GM18873 (cell line): ENCODE data around the gene GON4L.
"Not testable (repeated sequence)": the region's sequence is repeated elsewhere in the genome, so short reads cannot be mapped to it uniquely, and the experiment has no call there.

ENCODE experiments used
- ATAC-seq: cut with Tn5 transposase; IDR thresholded peaks from one replicate; pipeline ENCODE4 v1.9.1; 2021; ENCODE audit warnings: mild to moderate bottlenecking, moderate library complexity, moderate number of reproducible peaks; ENCODE audit not compliant: unreplicated experiment, low FRiP score

Gene GON4L

GRCh38 chr1:155831279-155831976 is 25.6 kb downstream of the GON4L start:
- ATAC-seq, result no peak

GRCh38 chr1:155827450-155827849 is 29.6 kb downstream of the GON4L start:
- ATAC-seq, result no peak

- no peak for ATAC-seq
These were observed 40.7 kb downstream of the GON4L start for GRCh38 chr1:155816351-155816750.

GRCh38 chr1:155813672-155814071 is 43.3 kb downstream of the GON4L start:
- ATAC-seq, result no peak

- no peak for ATAC-seq
These were observed 44.1 kb downstream of the GON4L start for GRCh38 chr1:155812878-155813277.

- ATAC-seq, result no peak
These were observed 47.9 kb downstream of the GON4L start for GRCh38 chr1:155809088-155809487.

GRCh38 chr1:155801149-155801548 is 55.9 kb downstream of the GON4L start:
- ATAC-seq, result no peak

- not testable (repeated sequence) for ATAC-seq
These were observed 61.4 kb downstream of the GON4L start for GRCh38 chr1:155795618-155796017.

GRCh38 chr1:155794605-155795245 is 62.3 kb downstream of the GON4L start:
- no peak for ATAC-seq

- no peak for ATAC-seq
These were observed 63.8 kb downstream of the GON4L start for GRCh38 chr1:155793213-155793612.

- no peak for ATAC-seq
These were observed 79.4 kb downstream of the GON4L start for GRCh38 chr1:155777582-155777981.

GRCh38 chr1:155776414-155776813 is 80.6 kb downstream of the GON4L start:
- no peak for ATAC-seq

- no peak for ATAC-seq
These were observed 83.8 kb downstream of the GON4L start for GRCh38 chr1:155773221-155773620.

GRCh38 chr1:155769257-155769656 is 87.8 kb downstream of the GON4L start:
- no peak for ATAC-seq

- ATAC-seq, result not testable (repeated sequence)
These were observed 89.5 kb downstream of the GON4L start for GRCh38 chr1:155767399-155767989.

GRCh38 chr1:155763989-155764388 is 93.0 kb downstream of the GON4L start:
- ATAC-seq, result not testable (repeated sequence)

- not testable (repeated sequence) for ATAC-seq
These were observed 93.8 kb downstream of the GON4L start for GRCh38 chr1:155763090-155763815.

- no peak for ATAC-seq
These were observed 95.1 kb downstream of the GON4L start for GRCh38 chr1:155761736-155762405.

GRCh38 chr1:155760751-155761475 is 96.1 kb downstream of the GON4L start:
- no peak for ATAC-seq
